Stimulated activated CD8-positive, alpha-beta memory T cell treated with anti-CD3 and anti-CD28 coated beads, Interleukin-7, amount 100 ng/mL, for 24 hours (primary cell): ENCODE measurements around the gene PRKRA.
"Not testable (repeated sequence)": the region's sequence is repeated elsewhere in the genome, so short reads cannot be mapped to it uniquely, and the experiment has no call there.

Source experiments
- DNase-seq: peaks from one replicate; pipeline ENCODE4 v3.0.0-alpha.2; 2020; ENCODE audit warnings: low read depth

Gene PRKRA

GRCh38 chr2:178450774-178451525, at the start of gene PRKRA, which contains the start of gene PJVK:
PRKRA (minus strand) TSS chr2:178451175; CDS start chr2:178451030, 145 bp downstream.
PJVK (plus strand) TSS chr2:178451378; CDS start chr2:178453410, 2,032 bp downstream.
- DNase-seq: peak; percentile 93

DNA sequence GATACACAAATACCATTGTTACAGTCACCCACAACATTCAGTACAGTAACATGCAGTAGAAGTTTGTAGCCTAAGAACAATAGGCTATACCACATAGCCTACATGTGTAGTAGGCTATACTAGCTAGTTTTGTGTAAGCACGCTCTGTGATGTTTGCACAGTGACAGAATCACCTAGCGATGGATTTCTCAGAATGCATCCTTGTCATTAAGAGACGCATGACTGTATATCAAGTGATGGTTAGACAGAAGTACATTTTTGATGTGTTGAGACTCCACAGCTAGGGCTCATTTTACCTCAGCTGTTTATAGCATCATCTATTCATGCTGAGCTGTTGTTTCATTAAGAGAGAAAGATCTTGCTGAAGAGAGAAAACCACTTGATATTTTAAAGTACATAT, 48.7 kb upstream of the PRKRA start:
- no peak for DNase-seq

DNA sequence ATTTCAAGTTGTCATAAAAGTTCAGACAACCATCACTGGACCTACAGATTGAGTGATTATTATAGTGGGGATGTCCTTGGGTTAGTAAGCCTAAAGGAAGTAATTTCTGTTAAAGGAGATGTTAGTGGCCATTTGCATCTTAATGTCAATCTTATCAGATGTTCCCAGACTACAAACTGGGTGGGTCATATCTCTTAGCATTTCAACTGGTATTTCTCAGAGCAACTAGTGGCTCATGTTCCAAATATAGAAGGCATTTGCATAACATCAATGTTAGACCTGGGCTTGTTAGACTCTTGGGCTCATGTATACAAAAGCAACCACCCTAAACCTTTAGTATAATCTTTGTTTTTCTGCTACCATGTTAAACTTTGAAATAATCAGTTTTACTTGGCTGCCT, 47.2 kb upstream of the PRKRA start:
- no peak for DNase-seq

- no peak for DNase-seq
Measured at GRCh38 chr2:178496049-178496448, 45.1 kb upstream of the PRKRA start.

DNA sequence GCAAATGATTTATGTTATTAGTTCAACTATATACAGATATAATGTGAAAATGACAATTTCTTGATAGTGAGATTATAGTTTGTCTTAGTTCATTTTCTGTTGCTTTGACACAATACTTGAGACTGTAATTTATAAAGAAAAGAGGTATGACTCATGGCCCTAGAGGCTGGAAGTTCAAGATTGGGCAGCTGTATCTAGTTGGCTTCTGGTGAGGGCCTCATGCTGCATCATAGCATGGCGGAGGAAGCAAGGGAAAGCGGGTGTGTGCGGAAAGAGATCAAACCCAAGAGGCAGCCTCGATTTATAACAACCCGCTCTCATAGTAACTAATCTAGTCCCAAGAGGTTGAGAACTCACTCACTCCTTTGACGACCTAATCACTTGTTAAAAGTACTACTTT, 40.6 kb upstream of the PRKRA start:
- no peak for DNase-seq

DNA sequence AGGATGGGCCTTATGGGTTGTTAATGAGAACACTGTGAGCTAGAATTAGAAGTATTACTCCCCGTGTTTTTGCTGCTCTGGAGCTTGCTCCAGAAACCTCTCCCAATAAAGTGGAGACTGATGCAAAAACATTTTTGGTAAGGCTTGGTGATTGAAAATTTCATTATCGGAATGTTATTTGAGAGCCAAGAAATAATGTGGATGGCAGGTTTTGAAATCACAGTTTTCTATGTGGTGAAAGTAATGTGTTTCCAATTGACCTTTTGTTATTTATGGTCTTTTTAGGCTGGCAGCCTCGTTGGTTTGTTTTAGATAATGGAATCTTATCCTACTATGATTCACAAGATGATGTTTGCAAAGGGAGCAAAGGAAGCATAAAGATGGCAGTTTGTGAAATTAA, 34.4 kb upstream of the PRKRA start:
- no peak for DNase-seq

DNA sequence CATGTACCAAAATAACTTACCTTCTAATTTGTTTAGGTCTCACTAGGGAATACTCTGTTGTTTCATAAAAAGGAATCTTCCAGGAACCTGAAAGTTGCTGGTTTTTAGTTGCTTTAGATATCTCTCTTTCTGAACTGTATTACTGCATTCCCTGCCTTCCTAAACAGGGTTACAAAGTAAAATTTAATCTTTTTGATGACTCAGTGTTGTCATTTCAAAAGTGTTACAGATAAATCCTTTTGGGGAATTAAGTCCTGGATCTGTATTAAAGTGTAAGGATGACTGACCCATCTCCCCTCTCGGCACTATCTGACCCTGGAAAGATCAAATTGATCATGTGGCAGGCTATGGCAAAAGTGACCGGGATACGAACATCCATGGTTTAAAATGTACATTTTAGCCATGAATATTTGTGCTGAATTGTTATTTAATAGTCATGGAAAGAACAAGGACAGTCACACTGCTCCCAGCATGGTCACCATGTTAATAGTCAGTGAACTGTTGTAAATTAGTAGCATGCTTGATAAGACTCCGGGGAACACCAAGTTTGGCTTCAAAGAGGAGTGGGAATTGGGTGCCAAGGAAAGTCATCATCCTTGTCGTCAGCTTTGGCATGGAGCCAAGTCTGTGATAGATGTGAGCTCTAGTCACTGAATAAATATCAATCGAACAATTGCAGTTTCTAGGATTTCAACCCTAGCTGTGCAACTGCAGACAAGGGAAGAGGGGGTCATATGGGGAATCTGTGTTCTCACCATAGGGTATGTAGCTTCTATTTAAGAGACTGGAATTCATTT, 33.5 kb upstream of the PRKRA start:
- DNase-seq: no peak

- DNase-seq: no peak
Measured at GRCh38 chr2:178482437-178482836, 31.5 kb upstream of the PRKRA start.

DNA sequence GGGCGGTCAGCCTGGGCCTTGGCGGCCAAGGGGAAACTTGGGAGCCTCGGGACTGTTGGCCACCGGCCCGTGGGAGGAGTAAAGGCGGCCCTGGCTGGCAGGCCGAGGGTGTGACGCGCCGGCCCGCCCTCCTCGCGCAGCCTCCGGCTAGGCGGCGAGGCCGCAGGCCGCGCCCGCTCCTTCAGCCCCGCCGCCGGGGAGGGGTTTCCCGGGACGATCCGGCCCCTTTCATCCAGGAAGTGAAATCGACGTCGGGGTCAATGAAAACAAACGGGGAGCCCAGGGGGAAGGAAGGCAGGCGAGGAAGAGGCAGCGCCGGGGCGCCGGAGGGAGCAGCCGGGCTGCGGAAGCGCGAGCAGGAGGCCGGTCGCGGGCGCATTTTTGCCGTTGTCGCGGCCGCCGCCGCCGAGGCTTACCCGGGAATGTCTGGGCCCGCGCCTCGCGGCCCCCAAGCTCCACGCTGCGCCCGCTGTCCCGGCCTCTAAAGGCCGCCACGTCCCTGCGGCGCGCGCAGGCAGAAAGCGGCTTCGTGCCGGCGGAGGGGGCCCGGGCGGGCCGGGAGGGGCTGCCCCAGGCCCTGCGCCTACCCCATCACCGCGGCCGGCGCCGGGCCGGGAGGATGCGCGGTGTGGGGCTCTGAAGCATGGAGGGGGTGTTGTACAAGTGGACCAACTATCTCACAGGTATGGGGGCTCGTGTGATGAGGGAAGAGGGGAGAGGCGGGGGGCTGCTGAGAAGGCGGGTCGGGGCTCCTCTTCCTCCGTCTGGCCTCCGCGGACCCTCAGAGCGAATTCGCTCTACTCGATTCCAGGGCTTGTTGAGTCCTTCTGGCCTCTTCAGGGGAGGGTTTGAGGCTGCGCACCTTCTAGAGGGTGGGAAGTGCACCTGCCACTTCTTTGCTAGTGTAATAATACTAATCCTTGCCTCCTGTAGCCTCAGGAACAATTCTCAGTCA, 29.5 kb upstream of the PRKRA start, which contains the start of gene PLEKHA3:
PLEKHA3 (plus strand) TSS at position 231 of the 955 bp plus-strand sequence; CDS start at position 644, 413 bp downstream.
- peak; percentile 48 for DNase-seq

DNA sequence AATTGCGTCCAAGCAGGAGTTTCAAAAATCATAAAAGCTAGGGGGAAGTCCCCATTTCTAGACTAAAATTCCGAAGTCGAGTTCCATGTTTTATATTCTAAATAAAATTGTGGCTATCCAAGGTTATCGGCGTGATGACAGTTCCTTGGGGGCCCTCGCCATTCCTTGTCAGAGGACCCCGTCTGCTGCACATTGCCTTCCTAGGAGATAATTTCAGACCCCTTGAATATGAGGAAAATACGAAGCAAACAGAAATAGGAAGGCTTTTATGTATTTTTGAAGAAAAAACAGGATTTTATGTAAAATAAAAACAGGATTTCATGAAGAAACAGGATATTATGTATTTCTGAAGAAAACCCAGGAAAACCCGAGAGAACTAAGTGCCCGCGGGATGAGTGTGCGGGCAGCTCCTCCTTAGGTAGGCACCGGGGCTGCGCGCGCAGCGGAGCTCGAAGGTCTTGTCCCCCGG, 28.8 kb upstream of the PRKRA start:
- no peak for DNase-seq

DNA sequence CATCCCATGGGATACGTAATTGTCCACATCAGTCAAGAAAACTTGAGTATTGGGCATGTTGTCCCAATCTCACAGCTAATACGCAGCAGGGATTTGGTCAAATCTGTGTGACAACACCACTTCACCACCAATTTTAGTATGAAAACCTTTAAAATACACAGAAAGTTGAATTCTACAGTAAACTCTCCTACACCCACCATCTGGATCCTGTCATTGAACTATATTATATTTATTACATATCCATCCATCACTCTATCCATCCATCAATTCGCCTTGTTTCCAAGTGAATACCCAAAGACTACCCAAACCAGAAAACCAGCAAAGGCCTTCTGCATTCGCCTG, 28.3 kb upstream of the PRKRA start:
- no peak for DNase-seq

DNA sequence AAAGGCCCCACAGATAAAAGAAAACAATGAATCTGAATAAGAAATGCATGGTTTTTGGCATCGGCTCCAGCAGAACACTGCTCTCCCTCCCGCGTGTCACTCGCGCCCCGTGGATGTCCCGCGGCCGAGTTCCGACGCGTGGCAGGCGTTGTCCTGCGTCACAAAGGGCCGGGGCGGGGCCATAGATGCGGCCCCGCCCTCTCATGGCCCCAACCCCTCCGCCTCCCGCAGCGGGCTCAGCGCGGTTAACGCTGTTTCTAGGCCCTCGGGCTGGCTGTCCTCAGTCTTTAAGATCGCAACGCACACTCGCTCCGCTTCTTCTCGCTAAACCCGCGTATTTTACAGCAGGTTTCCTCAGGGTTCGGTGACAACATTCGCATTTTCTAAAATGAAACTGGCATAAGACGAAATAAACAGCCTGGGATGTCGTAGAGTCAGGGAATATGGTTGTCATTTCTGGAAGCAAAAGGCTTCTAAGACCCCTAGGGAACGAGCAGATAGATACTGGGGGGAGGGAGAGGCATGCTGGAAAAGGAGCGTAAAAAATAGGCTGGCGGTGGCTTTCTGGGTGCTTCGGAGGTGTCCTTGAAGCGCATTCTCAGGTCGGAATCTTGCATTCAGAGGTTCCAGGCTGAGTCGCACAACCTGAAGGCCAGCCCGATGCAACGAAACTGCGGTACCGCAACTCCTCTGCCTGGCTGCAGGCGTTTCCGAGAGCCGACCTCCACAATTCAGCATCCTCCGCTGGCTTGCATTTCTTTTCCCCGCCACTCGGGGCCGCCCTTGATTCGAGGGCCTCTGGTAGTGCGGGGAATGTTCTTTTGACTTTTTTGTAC, 27.7 kb upstream of the PRKRA start, which contains the start of gene FKBP7:
FKBP7 (minus strand) TSS at position 162 of the 836 bp plus-strand sequence; CDS start at position 61, 101 bp downstream.
- peak; percentile 63 for DNase-seq

DNA sequence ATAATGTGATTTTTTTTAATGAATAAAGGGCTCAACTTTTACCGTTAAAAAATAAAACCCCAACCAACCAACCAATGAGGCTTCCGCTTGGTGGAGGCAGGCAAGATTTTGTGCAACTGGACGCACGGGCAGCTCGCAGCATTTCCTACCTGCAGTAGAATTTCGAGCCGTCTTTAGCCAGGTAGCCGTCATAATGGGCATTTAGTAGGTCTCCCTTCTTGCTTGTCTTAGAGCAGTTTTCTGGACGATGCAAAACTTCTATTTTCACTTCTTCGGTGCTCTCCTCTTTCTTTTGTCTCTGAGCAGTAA, 27.1 kb upstream of the PRKRA start:
- DNase-seq: no peak

- no peak for DNase-seq
Measured at GRCh38 chr2:178477443-178478129, 26.6 kb upstream of the PRKRA start.

- DNase-seq: no peak
Measured at GRCh38 chr2:178476477-178476876, 25.5 kb upstream of the PRKRA start.

- DNase-seq: no peak
Measured at GRCh38 chr2:178474560-178474959, 23.6 kb upstream of the PRKRA start.

DNA sequence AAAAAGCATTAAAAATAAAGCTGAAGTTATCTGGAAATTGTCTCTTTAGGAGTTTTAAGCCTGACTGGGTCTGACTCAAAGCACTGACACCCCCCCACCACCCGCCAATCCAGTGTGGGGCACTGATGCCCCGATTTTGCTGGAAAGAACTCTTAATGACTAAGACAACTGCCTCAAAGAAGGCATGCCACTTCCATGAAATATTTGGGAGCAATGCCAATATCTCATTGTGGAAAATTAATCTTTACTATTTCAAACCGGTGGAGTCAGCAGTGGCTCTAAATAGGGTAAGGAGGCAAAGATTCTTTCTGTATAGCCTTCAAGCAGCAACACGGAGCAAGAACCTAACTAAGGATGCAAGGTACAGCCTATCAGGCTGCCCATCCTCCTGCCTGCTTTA, 23.0 kb upstream of the PRKRA start:
- no peak for DNase-seq

GRCh38 chr2:178473373-178473772, 22.4 kb upstream of the PRKRA start:
- no peak for DNase-seq

DNA sequence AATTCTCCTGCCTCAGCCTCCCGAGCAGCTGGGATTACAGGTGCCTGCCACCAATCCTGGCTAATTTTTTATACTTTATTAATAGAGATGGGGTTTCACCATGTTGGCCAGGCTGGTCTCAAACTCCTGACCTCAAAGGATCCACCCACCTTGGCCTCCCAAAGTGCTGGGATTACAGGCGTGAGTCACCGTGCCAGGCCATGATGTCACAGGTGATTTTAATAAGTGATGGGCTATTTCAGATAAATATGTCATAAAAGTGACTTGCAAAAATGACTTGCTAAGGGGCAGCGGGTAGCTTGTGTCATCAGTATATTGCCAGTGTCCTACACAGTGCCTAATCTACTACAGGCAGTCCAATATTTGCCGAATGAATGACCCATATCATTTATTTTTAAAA, 20.3 kb upstream of the PRKRA start:
- not testable (repeated sequence) for DNase-seq

- no peak for DNase-seq
Measured at GRCh38 chr2:178469219-178469849, 18.4 kb upstream of the PRKRA start.
